B cell (primary cell): Measurements from ENCODE around the gene TMPRSS15. TPM values are rescaled to one million over a fixed set of nuclear protein-coding genes. Genes with fewer than 3 reads are reported as not detected.

Source experiments
- ATAC-seq: fragments of 200-7000 bp; cut with Tn5 transposase; one replicate; pipeline ENCODE4 v1.10.0; 2021; ENCODE audit warnings: low read depth, mild to moderate bottlenecking, moderate number of reproducible peaks, moderate library complexity
- CTCF ChIA-PET: fragments of 350-600 bp; sonication (Branson Sonifier 250); formaldehyde crosslinking; loops from one replicate; lab custom pipeline; 2021; ENCODE audit warnings: antibody characterized with exemption, inconsistent platforms; lab: Charles Lee
- POLR2A ChIA-PET: fragments of 350-600 bp; sonication (Branson Sonifier 250); formaldehyde crosslinking; loops from one replicate; lab custom pipeline; 2021; ENCODE audit warnings: antibody characterized with exemption; lab: Charles Lee
- DNase-seq: peaks from one replicate; pipeline ENCODE4 v3.0.0; 2013
- H2AFZ ChIP-seq: 2 replicates; pipeline ENCODE4 v1.6.1; 2012; ENCODE audit warnings: mild to moderate bottlenecking, low read depth, low read length; ENCODE audit not compliant: insufficient read depth, poor library complexity, severe bottlenecking
- H3K27ac ChIP-seq, 2 donors: 1 replicate in 1 of 2; 2 replicates in 1 of 2; pipeline ENCODE4 v1.5.1; 2012 to 2013; ENCODE audit warnings: low read length in 2 of 2, mild to moderate bottlenecking in 2 of 2, moderate library complexity in 1 of 2
- H3K27me3 ChIP-seq, 4 experiments: fragments of 200-600 bp in 1 of 4; sonication (generic) in 1 of 4; replicated peaks in 1 of 4; 1 replicate in 2 of 4; 2 replicates in 2 of 4; pipeline versions ENCODE4 v1.6.1 to v1.7.0; 2013 to 2016; ENCODE audit warnings: low read length in 3 of 4, mild to moderate bottlenecking in 2 of 4, mixed read lengths in 1 of 4, moderate library complexity in 1 of 4; ENCODE audit not compliant: insufficient read depth in 4 of 4, control insufficient read depth in 3 of 4; ENCODE audit errors: control extremely low read depth in 1 of 4
- H3K36me3 ChIP-seq, 2 experiments: replicated peaks in 1 of 2; 1 replicate in 1 of 2; 2 replicates in 1 of 2; pipeline versions ENCODE4 v1.6.1 to v1.7.1; 2013; ENCODE audit warnings: low read length in 1 of 2; ENCODE audit not compliant: insufficient read depth in 2 of 2, control insufficient read depth in 1 of 2; ENCODE audit errors: control extremely low read depth in 1 of 2, extremely low read depth in 1 of 2
- H3K4me1 ChIP-seq, 2 donors: fragments of 200-600 bp in 1 of 2; sonication (generic) in 1 of 2; 1 replicate in 1 of 2; 2 replicates in 1 of 2; pipeline versions ENCODE4 v1.5.1 to v1.6.1; 2013 to 2017; ENCODE audit warnings: low read length in 2 of 2; ENCODE audit not compliant: control insufficient read depth in 2 of 2, insufficient read depth in 2 of 2
- H3K4me2 ChIP-seq: replicated peaks from 2 replicates; pipeline ENCODE3; 2012; ENCODE audit warnings: mild to moderate bottlenecking, low read depth, low read length; ENCODE audit not compliant: poor library complexity, severe bottlenecking
- H3K4me3 ChIP-seq, 5 experiments: fragments of 200-600 bp in 1 of 5; sonication (generic) in 1 of 5; 1 replicate in 3 of 5; 2 replicates in 2 of 5; pipeline versions ENCODE4 v1.5.1 to v1.7.0; 2011 to 2016; ENCODE audit warnings: low read length in 4 of 5, mild to moderate bottlenecking in 4 of 5, low read depth in 2 of 5, control low read depth in 1 of 5, moderate library complexity in 1 of 5; ENCODE audit not compliant: insufficient read depth in 1 of 5; ENCODE audit errors: control extremely low read depth in 1 of 5, extremely low read depth in 1 of 5
- H3K79me2 ChIP-seq: fragments of 200-600 bp; sonication (generic); one replicate; pipeline ENCODE4 v1.6.0; 2016; ENCODE audit warnings: low read length; ENCODE audit not compliant: control insufficient read depth, insufficient read depth
- H3K9ac ChIP-seq: fragments of 200-600 bp; sonication (generic); 2 replicates; pipeline ENCODE4 v1.6.1; 2017; ENCODE audit warnings: mild to moderate bottlenecking, low read length, moderate library complexity
- H3K9me3 ChIP-seq, 3 donors: one replicate each; pipeline versions ENCODE4 v1.6.1 to v1.7.1; 2013; ENCODE audit warnings: low read length in 2 of 3; ENCODE audit not compliant: control insufficient read depth in 2 of 3, insufficient read depth in 1 of 3; ENCODE audit errors: control extremely low read depth in 1 of 3
- H4K20me1 ChIP-seq: 2 replicates; pipeline ENCODE4 v1.6.0; 2012; ENCODE audit warnings: mild to moderate bottlenecking, low read length; ENCODE audit not compliant: insufficient read depth, control insufficient read depth, poor library complexity, severe bottlenecking
- H3K27ac Mint-ChIP-seq: one replicate; pipeline ENCODE4 v1.8.0; 2021; ENCODE audit warnings: mixed read lengths
- H3K27me3 Mint-ChIP-seq: one replicate; pipeline ENCODE4 v1.8.0; 2021; ENCODE audit warnings: mixed read lengths
- H3K4me1 Mint-ChIP-seq: one replicate; pipeline ENCODE4 v1.8.0; 2021; ENCODE audit warnings: mixed read lengths
- H3K4me3 Mint-ChIP-seq: one replicate; pipeline ENCODE4 v1.8.0; 2021; ENCODE audit warnings: mixed read lengths
- H3K9me3 Mint-ChIP-seq: one replicate; pipeline ENCODE4 v1.8.0; 2022; ENCODE audit warnings: mixed read lengths; ENCODE audit not compliant: insufficient read depth
- EZH2 ChIP-seq: IDR thresholded peaks from 2 replicates; pipeline ENCODE4 v1.6.1; 2012; ENCODE audit warnings: borderline replicate concordance, low read depth, mild to moderate bottlenecking, moderate library complexity, low read length; ENCODE audit not compliant: insufficient read depth, poor library complexity, severe bottlenecking
- WGBS: methylation state at CpG from one replicate; pipeline ENCODE4 v1.1.5; 2013; ENCODE audit warnings: missing lambda C conversion rate; ENCODE audit not compliant: insufficient coverage; 5-methylcytosine and 5-hydroxymethylcytosine counted together
- intact Hi-C: fragments of 100-400 bp; cut with micrococcal nuclease; formaldehyde crosslinking; loops from one replicate; pipeline ENCODE4 v1.10.0; 2022
- polyA plus RNA-seq: library from polyadenylated mRNA; depleted of rRNA; stranded (reverse); fragments of >200 nt; gene quantifications from 2 replicates; pipeline ENCODE4 v1.2.3, GENCODE V29; 2012
- total RNA-seq, 2 donors: library from RNA; stranded (reverse); fragments of 120-200 nt in 1 of 2; gene quantifications; 1 replicate in 1 of 2; 2 replicates in 1 of 2; pipeline versions ENCODE4 v1.2.3 to v1.2.4, GENCODE V29; 2013 to 2022
- TF ChIP-seq, protein P1 (sequence below): fragments of 200-600 bp; IDR thresholded peaks from one replicate; pipeline ENCODE4 v1.8.0; 2022; ENCODE audit warnings: antibody characterized with exemption, mild to moderate bottlenecking

TMPRSS15 gene
- total and polyA plus RNA-seq, 2 donors (not counting 1 experiment from before 2014, with no cell fraction given) = 0.04 TPM; not detected in 1

DNA sequence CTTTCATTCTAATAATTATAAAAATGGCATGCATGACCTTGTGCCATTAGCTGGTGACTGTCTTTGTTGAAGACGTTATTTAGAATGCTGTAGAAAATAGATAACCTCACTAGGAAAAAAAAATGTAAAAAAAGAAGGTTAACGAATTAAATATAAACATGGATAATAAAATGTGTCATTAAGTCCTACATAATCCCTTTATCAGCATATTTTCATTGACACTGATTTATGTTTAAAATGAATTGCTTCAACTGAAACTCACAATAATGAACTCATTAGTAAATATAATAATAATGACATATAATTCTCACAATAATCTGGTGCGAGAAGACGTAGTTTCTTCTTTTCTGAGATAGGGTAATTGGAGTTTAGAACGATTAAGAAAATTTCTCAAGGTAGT is 4.7 kb downstream of the TMPRSS15 start:
- no CpG with 5 or more reads among the region's 5 CpGs for WGBS
- no peak for TF ChIP-seq EZH2
- TF ChIP-seq, protein P1, sequence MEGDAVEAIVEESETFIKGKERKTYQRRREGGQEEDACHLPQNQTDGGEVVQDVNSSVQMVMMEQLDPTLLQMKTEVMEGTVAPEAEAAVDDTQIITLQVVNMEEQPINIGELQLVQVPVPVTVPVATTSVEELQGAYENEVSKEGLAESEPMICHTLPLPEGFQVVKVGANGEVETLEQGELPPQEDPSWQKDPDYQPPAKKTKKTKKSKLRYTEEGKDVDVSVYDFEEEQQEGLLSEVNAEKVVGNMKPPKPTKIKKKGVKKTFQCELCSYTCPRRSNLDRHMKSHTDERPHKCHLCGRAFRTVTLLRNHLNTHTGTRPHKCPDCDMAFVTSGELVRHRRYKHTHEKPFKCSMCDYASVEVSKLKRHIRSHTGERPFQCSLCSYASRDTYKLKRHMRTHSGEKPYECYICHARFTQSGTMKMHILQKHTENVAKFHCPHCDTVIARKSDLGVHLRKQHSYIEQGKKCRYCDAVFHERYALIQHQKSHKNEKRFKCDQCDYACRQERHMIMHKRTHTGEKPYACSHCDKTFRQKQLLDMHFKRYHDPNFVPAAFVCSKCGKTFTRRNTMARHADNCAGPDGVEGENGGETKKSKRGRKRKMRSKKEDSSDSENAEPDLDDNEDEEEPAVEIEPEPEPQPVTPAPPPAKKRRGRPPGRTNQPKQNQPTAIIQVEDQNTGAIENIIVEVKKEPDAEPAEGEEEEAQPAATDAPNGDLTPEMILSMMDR = no peak
- ATAC-seq (no peak), DNase-seq (no peak)
- Histone ChIP-seq H3K9ac (no peak overlapping the region), H2AFZ (no peak overlapping the region), H3K27ac (no peak overlapping the region), H3K36me3 (no peaks in the 10 kb centered on the region), H4K20me1 (no peaks in the 10 kb centered on the region), H3K4me2 (no peak overlapping the region), H3K9me3 (peaks cover 0 to 3% (median 0%) of the 10 kb centered on the region in 3 donors), H3K79me2 (no peaks in the 10 kb centered on the region), H3K4me1 (no peaks in the 10 kb centered on the region), H3K4me3 (no peak overlapping the region), H3K27me3 (no peaks in the 10 kb centered on the region)
- no peaks in the 10 kb centered on the region for H3K27me3 Mint-ChIP-seq
- H3K4me1 Mint-ChIP-seq = no peaks in the 10 kb centered on the region
- no peak overlapping the region for H3K4me3 Mint-ChIP-seq
- ChIA-PET CTCF (interaction anchor here (0.9 kb wide), 1 partner anchor 14 kb away, joined by 3 read pairs; no protein-coding TSS in a partner anchor), POLR2A (no interaction called here)
- H3K9me3 Mint-ChIP-seq = peaks cover 10% of the 10 kb centered on the region
- H3K27ac Mint-ChIP-seq = no peak overlapping the region
- intact Hi-C loops = no loop called here

DNA sequence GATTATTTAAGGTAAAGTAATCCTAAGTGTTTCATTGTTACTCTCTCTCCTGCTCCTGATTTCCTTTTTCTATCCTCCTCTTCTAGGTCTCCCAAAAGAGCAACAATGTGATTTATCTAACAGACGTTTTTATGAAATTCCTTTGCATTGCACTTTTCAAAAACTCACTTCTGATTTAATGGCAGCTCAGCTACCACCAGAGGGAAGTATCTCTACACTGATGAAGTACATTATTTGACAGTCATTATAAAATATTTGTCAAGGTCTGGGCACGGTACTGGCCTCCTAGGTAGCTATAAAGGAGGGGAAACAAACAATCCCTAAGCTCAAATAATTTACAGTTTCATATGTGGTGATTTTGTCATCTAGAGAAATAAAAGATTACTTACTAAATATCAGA is 15.6 kb downstream of the TMPRSS15 start:
- no peak for TF ChIP-seq EZH2
- TF ChIP-seq, protein P1 = no peak
- DNase-seq = peak; percentile 27
- Histone ChIP-seq H3K79me2 (no peaks in the 10 kb centered on the region), H3K4me2 (no peak overlapping the region), H3K27me3 (no peaks in the 10 kb centered on the region), H2AFZ (no peak overlapping the region), H3K4me3 (no peak overlapping the region), H3K9ac (no peak overlapping the region), H3K9me3 (peaks cover 4 to 15% (median 9%) of the 10 kb centered on the region in 3 donors), H3K4me1 (no peaks in the 10 kb centered on the region), H3K27ac (no peak overlapping the region), H4K20me1 (no peaks in the 10 kb centered on the region), H3K36me3 (no peaks in the 10 kb centered on the region)
- no peak overlapping the region for H3K27ac Mint-ChIP-seq
- ATAC-seq = no peak
- CTCF ChIA-PET = interaction anchor here (1.0 to 1.1 kb wide), 2 partner anchors 10 to 34 kb away, joined by 3 read pairs; no protein-coding TSS in a partner anchor
- peaks cover 2% of the 10 kb centered on the region for H3K9me3 Mint-ChIP-seq
- POLR2A ChIA-PET = no interaction called here
- H3K4me3 Mint-ChIP-seq = no peak overlapping the region
- no peaks in the 10 kb centered on the region for H3K27me3 Mint-ChIP-seq
- intact Hi-C loops = no loop called here
- no CpG with 5 or more reads among the region's 2 CpGs for WGBS
- H3K4me1 Mint-ChIP-seq = peaks cover 12% of the 10 kb centered on the region
